HepG2 (cell line): ENCODE data around the gene GPR25. TPM values are rescaled to one million over a fixed set of nuclear protein-coding genes. Genes with fewer than 3 reads are reported as not detected.

Experiments used
- CAMTA2 ChIP-seq: sonication (generic); formaldehyde crosslinking; IDR thresholded peaks from 2 replicates; pipeline ENCODE4 v1.4.0; 2020; ENCODE audit warnings: mild to moderate bottlenecking, missing genetic modification reagents, borderline replicate concordance
- CCDC6 ChIP-seq: sonication (generic); formaldehyde crosslinking; IDR thresholded peaks from 2 replicates; pipeline ENCODE4 v1.8.1; 2022; ENCODE audit warnings: mild to moderate bottlenecking, missing genetic modification reagents, moderate library complexity
- CHCHD3 ChIP-seq: sonication (generic); formaldehyde crosslinking; IDR thresholded peaks from 2 replicates; pipeline ENCODE4 v1.8.0; 2022; ENCODE audit warnings: mild to moderate bottlenecking, missing genetic modification reagents, moderate library complexity
- GABPB1 ChIP-seq: IDR thresholded peaks from 2 replicates; pipeline ENCODE4 v1.6.1; 2016; ENCODE audit warnings: mild to moderate bottlenecking, missing genetic modification reagents, moderate library complexity, missing compliant biosample characterization
- HMGA1 ChIP-seq: sonication (generic); formaldehyde crosslinking; conservative IDR thresholded peaks from 2 replicates; pipeline ENCODE4 v1.4.0; 2020; ENCODE audit warnings: missing genetic modification reagents
- HNRNPL ChIP-seq: fragments of 200-400 bp; formaldehyde crosslinking; IDR thresholded peaks from 2 replicates; pipeline ENCODE4 v1.6.1; 2017; ENCODE audit warnings: mild to moderate bottlenecking, low read depth, low read length
- ISL2 ChIP-seq: sonication (generic); formaldehyde crosslinking; IDR thresholded peaks from 2 replicates; pipeline ENCODE4 v1.5.0; 2020; ENCODE audit warnings: missing genetic modification reagents
- MTF1 ChIP-seq: sonication (generic); formaldehyde crosslinking; IDR thresholded peaks from 2 replicates; pipeline ENCODE4 v1.5.0; 2020; ENCODE audit warnings: missing genetic modification reagents
- RAD21 ChIP-seq: fragments of 450-650 bp; formaldehyde crosslinking; IDR thresholded peaks from 2 replicates; pipeline ENCODE4 v1.5.0; 2020; ENCODE audit warnings: mild to moderate bottlenecking
- RARG ChIP-seq: sonication (generic); formaldehyde crosslinking; IDR thresholded peaks from 2 replicates; pipeline ENCODE4 v1.4.0; 2020; ENCODE audit warnings: low read depth, mild to moderate bottlenecking, missing genetic modification reagents
- RFXAP ChIP-seq: sonication (generic); formaldehyde crosslinking; IDR thresholded peaks from 2 replicates; pipeline ENCODE4 v1.4.0; 2020; ENCODE audit warnings: missing genetic modification reagents, borderline replicate concordance
- SMARCC2 ChIP-seq: fragments of 450-650 bp; IDR thresholded peaks from 2 replicates; pipeline ENCODE4 v1.6.1; 2017; ENCODE audit warnings: antibody characterized with exemption, mild to moderate bottlenecking
- SNRNP70 ChIP-seq: fragments of 200-400 bp; formaldehyde crosslinking; IDR thresholded peaks from 2 replicates; pipeline ENCODE4 v1.6.1; 2017; ENCODE audit warnings: mild to moderate bottlenecking, low read depth, low read length, moderate library complexity
- SP4 ChIP-seq: sonication (generic); formaldehyde crosslinking; IDR thresholded peaks from 2 replicates; pipeline ENCODE4 v1.8.1; 2023; ENCODE audit warnings: mild to moderate bottlenecking, missing genetic modification reagents
- SRY ChIP-seq: sonication (generic); formaldehyde crosslinking; IDR thresholded peaks from 2 replicates; pipeline ENCODE4 v1.8.0; 2022; ENCODE audit warnings: mild to moderate bottlenecking, missing genetic modification reagents
- ZBTB3 ChIP-seq: sonication (generic); formaldehyde crosslinking; IDR thresholded peaks from 2 replicates; pipeline ENCODE4 v1.4.0; 2020; ENCODE audit warnings: low read depth, mild to moderate bottlenecking, moderate library complexity, missing genetic modification reagents, borderline replicate concordance
- ZFP37 ChIP-seq: sonication (generic); formaldehyde crosslinking; IDR thresholded peaks from 2 replicates; pipeline ENCODE4 v1.4.0; 2020; ENCODE audit warnings: missing genetic modification reagents, borderline replicate concordance
- ZFP90 ChIP-seq: sonication (generic); formaldehyde crosslinking; IDR thresholded peaks from 2 replicates; pipeline ENCODE4 v1.8.0; 2022; ENCODE audit warnings: missing genetic modification reagents, mild to moderate bottlenecking, inconsistent platforms, borderline replicate concordance
- ZNF205 ChIP-seq: IDR thresholded peaks from 2 replicates; pipeline ENCODE4 v1.6.1; 2018; ENCODE audit warnings: missing biosample characterization, missing genetic modification reagents
- ZNF24 ChIP-seq: fragments of 450-650 bp; IDR thresholded peaks from 2 replicates; pipeline ENCODE4 v1.6.1; 2017; ENCODE audit warnings: antibody characterized with exemption, mild to moderate bottlenecking
- ZNF446 ChIP-seq: sonication (generic); formaldehyde crosslinking; IDR thresholded peaks from 2 replicates; pipeline ENCODE4 v1.5.0; 2020; ENCODE audit warnings: mild to moderate bottlenecking, missing genetic modification reagents
- ZNF570 ChIP-seq: sonication (generic); formaldehyde crosslinking; IDR thresholded peaks from 2 replicates; pipeline ENCODE4 v1.4.0; 2020; ENCODE audit warnings: mild to moderate bottlenecking, missing genetic modification reagents, borderline replicate concordance
- ZNF589 ChIP-seq: sonication (generic); formaldehyde crosslinking; conservative IDR thresholded peaks from 2 replicates; pipeline ENCODE4 v1.8.0; 2022; ENCODE audit warnings: mild to moderate bottlenecking, moderate library complexity, missing genetic modification reagents
- ZNF720 ChIP-seq: sonication (generic); formaldehyde crosslinking; IDR thresholded peaks from 2 replicates; pipeline ENCODE4 v1.4.0; 2020; ENCODE audit warnings: missing genetic modification reagents
- ZNF850 ChIP-seq: sonication (generic); formaldehyde crosslinking; conservative IDR thresholded peaks from 2 replicates; pipeline ENCODE4 v1.9.0; 2021; ENCODE audit warnings: mild to moderate bottlenecking, missing genetic modification reagents
- polyA plus RNA-seq, 8 experiments: library from polyadenylated mRNA; depleted of rRNA in 3 of 8; stranded (reverse) in 7 of 8; unstranded in 1 of 8; fragments of >200 nt; fragmentation: Illumina TruSeq in 4 of 8; extraction: Trizol in 4 of 8; gene quantifications; 2 replicates each; pipeline versions ENCODE4 v1.2.1 to v1.2.3, GENCODE V29; 2011 to 2016; ENCODE audit warnings: low read depth in 4 of 8, missing spikeins in 1 of 8, mixed read lengths in 1 of 8; ENCODE audit not compliant: insufficient read depth in 1 of 8
- total RNA-seq, 5 experiments: library from RNA; depleted of rRNA; stranded (reverse); fragments of >200 nt; fragmentation: Illumina TruSeq; extraction: Trizol; gene quantifications; 2 replicates each; pipeline ENCODE4 v1.2.3, GENCODE V29; 2016; ENCODE audit warnings: low read depth in 1 of 5
- TF ChIP-seq, protein P1 (sequence below): IDR thresholded peaks from 2 replicates; pipeline ENCODE4 v1.6.1; 2016; ENCODE audit warnings: missing genetic modification reagents, missing compliant biosample characterization
- TF ChIP-seq, protein P2 (sequence below): IDR thresholded peaks from 2 replicates; pipeline ENCODE4 v1.6.1; 2016; ENCODE audit warnings: missing compliant biosample characterization, missing genetic modification reagents, borderline replicate concordance
- TF ChIP-seq, protein P3 (sequence below): IDR thresholded peaks from 2 replicates; pipeline ENCODE4 v1.6.1; 2018; ENCODE audit warnings: missing genetic modification reagents, mild to moderate bottlenecking, missing compliant biosample characterization
- TF ChIP-seq, protein P4 (sequence below): IDR thresholded peaks from 2 replicates; pipeline ENCODE4 v1.6.1; 2012; ENCODE audit warnings: inconsistent platforms
- TF ChIP-seq, protein P5 (sequence below): IDR thresholded peaks from 2 replicates; pipeline ENCODE4 v1.6.1; 2016; ENCODE audit warnings: mild to moderate bottlenecking

GPR25 gene
- total and polyA plus RNA-seq, 2 of the 13 experiments (the other 11 are each of a cell fraction or from before 2014, with no cell fraction given) = not detected

DNA sequence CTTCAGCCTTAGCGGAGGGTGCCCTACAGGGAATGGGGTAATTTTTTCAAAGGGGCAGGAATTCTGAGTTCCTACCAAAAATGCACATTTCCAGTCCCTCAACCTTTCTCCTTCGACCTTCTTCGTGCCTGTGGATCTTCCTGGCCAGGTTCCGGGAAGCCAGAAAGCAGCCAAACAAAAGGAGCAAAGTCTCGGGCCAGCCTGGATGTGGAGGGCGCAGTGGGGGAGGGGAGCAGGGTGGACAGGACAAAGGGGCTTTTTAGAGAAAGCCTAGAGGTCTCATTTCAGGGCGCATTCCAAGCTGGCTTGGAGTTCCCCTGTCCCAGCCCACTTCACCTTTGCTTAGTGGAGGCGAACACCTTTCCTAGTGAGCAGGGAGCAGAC, 19.0 kb downstream of the GPR25 start (continued):
- TF ChIP-seq, protein P1, sequence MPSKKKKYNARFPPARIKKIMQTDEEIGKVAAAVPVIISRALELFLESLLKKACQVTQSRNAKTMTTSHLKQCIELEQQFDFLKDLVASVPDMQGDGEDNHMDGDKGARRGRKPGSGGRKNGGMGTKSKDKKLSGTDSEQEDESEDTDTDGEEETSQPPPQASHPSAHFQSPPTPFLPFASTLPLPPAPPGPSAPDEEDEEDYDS = no peak
- TF ChIP-seq HMGA1 (CRISPR knock-in tag) (no peak), CCDC6 (CRISPR knock-in tag) (no peak), ZNF205 (no peak; the same call in 1 of the 2 replicates), ZNF850 (CRISPR knock-in tag) (no peak), CAMTA2 (no peak), ZFP90 (CRISPR knock-in tag) (no peak), RARG (CRISPR knock-in tag) (no peak), ZNF589 (no peak), RAD21 (CRISPR knock-in tag) (no peak), HNRNPL (no peak), ZNF446 (no peak), SMARCC2 (no peak), SRY (CRISPR knock-in tag) (no peak), RFXAP (CRISPR knock-in tag) (no peak), CHCHD3 (no peak), SNRNP70 (no peak), ZNF720 (CRISPR knock-in tag) (no peak), MTF1 (no peak), ISL2 (CRISPR knock-in tag) (peak; percentile 37), SP4 (CRISPR knock-in tag) (no peak), ZBTB3 (CRISPR knock-in tag) (no peak), ZNF570 (CRISPR knock-in tag) (no peak), ZFP37 (CRISPR knock-in tag) (no peak), ZNF24 (no peak), GABPB1 (CRISPR knock-in tag) (no peak)
- TF ChIP-seq, protein P2, sequence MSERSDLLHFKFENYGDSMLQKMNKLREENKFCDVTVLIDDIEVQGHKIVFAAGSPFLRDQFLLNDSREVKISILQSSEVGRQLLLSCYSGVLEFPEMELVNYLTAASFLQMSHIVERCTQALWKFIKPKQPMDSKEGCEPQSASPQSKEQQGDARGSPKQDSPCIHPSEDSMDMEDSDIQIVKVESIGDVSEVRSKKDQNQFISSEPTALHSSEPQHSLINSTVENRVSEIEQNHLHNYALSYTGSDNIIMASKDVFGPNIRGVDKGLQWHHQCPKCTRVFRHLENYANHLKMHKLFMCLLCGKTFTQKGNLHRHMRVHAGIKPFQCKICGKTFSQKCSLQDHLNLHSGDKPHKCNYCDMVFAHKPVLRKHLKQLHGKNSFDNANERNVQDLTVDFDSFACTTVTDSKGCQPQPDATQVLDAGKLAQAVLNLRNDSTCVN (CRISPR knock-in tag) = no peak
- TF ChIP-seq, protein P3, sequence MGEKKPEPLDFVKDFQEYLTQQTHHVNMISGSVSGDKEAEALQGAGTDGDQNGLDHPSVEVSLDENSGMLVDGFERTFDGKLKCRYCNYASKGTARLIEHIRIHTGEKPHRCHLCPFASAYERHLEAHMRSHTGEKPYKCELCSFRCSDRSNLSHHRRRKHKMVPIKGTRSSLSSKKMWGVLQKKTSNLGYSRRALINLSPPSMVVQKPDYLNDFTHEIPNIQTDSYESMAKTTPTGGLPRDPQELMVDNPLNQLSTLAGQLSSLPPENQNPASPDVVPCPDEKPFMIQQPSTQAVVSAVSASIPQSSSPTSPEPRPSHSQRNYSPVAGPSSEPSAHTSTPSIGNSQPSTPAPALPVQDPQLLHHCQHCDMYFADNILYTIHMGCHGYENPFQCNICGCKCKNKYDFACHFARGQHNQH (CRISPR knock-in tag) = no peak
- TF ChIP-seq, protein P4, sequence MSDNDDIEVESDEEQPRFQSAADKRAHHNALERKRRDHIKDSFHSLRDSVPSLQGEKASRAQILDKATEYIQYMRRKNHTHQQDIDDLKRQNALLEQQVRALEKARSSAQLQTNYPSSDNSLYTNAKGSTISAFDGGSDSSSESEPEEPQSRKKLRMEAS = peak; percentile 54
- TF ChIP-seq, protein P5, sequence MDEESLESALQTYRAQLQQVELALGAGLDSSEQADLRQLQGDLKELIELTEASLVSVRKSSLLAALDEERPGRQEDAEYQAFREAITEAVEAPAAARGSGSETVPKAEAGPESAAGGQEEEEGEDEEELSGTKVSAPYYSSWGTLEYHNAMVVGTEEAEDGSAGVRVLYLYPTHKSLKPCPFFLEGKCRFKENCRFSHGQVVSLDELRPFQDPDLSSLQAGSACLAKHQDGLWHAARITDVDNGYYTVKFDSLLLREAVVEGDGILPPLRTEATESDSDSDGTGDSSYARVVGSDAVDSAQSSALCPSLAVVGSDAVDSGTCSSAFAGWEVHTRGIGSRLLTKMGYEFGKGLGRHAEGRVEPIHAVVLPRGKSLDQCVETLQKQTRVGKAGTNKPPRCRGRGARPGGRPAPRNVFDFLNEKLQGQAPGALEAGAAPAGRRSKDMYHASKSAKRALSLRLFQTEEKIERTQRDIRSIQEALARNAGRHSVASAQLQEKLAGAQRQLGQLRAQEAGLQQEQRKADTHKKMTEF (CRISPR knock-in tag) = no peak
